Loucy (cell line): ENCODE results near the gene ITCH.

Experiments used
- H2AFZ ChIP-seq: fragments of 200-600 bp; sonication (generic); 2 replicates; pipeline ENCODE4 v1.6.0; 2016; ENCODE audit warnings: antibody characterized with exemption, mild to moderate bottlenecking, low read length, moderate library complexity
- H3F3A ChIP-seq: fragments of 200-600 bp; 2 replicates; pipeline ENCODE4 v1.6.0; 2016; ENCODE audit warnings: antibody characterized with exemption, low read depth, mild to moderate bottlenecking
- H3K27me3 ChIP-seq: fragments of 200-600 bp; sonication (generic); 2 replicates; pipeline ENCODE4 v1.6.1; 2014; ENCODE audit warnings: low read length, mild to moderate bottlenecking; ENCODE audit not compliant: insufficient read depth, poor library complexity, severe bottlenecking
- H3K36me3 ChIP-seq: fragments of 200-600 bp; sonication (generic); 2 replicates; pipeline ENCODE4 v1.6.1; 2016; ENCODE audit warnings: low read length; ENCODE audit not compliant: insufficient read depth
- H3K4me1 ChIP-seq: fragments of 200-600 bp; sonication (generic); 2 replicates; pipeline ENCODE4 v1.5.1; 2014; ENCODE audit warnings: low read length, mild to moderate bottlenecking; ENCODE audit not compliant: insufficient read depth, poor library complexity, severe bottlenecking
- H3K4me2 ChIP-seq: fragments of 200-600 bp; sonication (generic); 2 replicates; pipeline ENCODE4 v1.6.0; 2014; ENCODE audit warnings: antibody characterized with exemption, low read length, low read depth, mild to moderate bottlenecking; ENCODE audit not compliant: poor library complexity, severe bottlenecking
- H3K4me3 ChIP-seq: fragments of 200-600 bp; sonication (generic); 2 replicates; pipeline ENCODE4 v1.5.1; 2014; ENCODE audit warnings: low read length, mild to moderate bottlenecking, mixed read lengths; ENCODE audit not compliant: poor library complexity, severe bottlenecking
- H3K79me2 ChIP-seq: fragments of 200-600 bp; sonication (generic); 2 replicates; pipeline ENCODE4 v1.6.1; 2014; ENCODE audit warnings: low read length; ENCODE audit not compliant: insufficient read depth
- H3K9ac ChIP-seq: fragments of 200-600 bp; sonication (generic); 2 replicates; pipeline ENCODE4 v1.6.0; 2014; ENCODE audit warnings: mild to moderate bottlenecking, low read depth, low read length, moderate library complexity; ENCODE audit not compliant: poor library complexity, severe bottlenecking
- H3K9me2 ChIP-seq: fragments of 200-600 bp; sonication (generic); replicated peaks from 2 replicates; pipeline ENCODE4 v1.6.1; 2016; ENCODE audit warnings: low read depth, low read length, mixed read lengths
- H3K9me3 ChIP-seq: fragments of 200-600 bp; sonication (generic); 2 replicates; pipeline ENCODE4 v1.6.1; 2014; ENCODE audit warnings: mild to moderate bottlenecking, antibody characterized with exemption, low read length, low read depth; ENCODE audit not compliant: insufficient read depth
- H4K20me1 ChIP-seq: fragments of 200-600 bp; sonication (generic); 2 replicates; pipeline ENCODE4 v1.6.0; 2014; ENCODE audit warnings: antibody characterized with exemption, low read length, mild to moderate bottlenecking; ENCODE audit not compliant: insufficient read depth, poor library complexity, severe bottlenecking
- EZH2phosphoT487 ChIP-seq: fragments of 200-600 bp; IDR thresholded peaks from 2 replicates; pipeline ENCODE4 v1.6.1; 2018; ENCODE audit warnings: antibody characterized with exemption, mild to moderate bottlenecking, moderate library complexity, borderline replicate concordance
- TF ChIP-seq, protein P1 (sequence below): fragments of 200-600 bp; sonication (generic); conservative IDR thresholded peaks from 2 replicates; pipeline ENCODE4 v1.5.1; 2014; ENCODE audit warnings: mild to moderate bottlenecking, antibody characterized with exemption, low read length

The ITCH gene

DNA sequence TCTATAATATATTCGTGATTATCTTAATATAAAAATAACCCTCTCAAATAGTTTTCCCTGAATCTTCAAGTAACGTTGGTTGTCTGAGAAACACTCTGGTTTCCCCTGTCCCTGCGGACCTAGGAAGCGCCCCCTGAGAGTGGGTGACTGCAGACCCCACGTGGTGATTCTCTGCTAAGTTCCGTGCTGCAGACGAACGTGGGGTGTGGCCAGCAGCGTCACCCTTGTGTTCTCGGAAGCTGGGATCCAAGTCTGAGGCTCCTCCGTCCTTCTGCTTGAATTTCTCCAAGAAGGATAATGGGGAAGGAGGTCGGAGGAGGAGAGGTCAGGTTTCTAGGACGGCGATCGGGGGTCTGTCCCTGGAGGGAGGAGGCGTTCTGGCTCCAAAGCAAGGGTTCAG, 178.8 kb downstream of the ITCH start:
- no peaks in the 10 kb centered on the region for H3K9me2 ChIP-seq
- peaks cover 44% of the 10 kb centered on the region; the same call in 1 of the 2 replicates for H3K36me3 ChIP-seq
- no peaks in the 10 kb centered on the region for H3K27me3 ChIP-seq
- H3K4me2 ChIP-seq, result no peak overlapping the region
- H2AFZ ChIP-seq, result no peak overlapping the region
- no peaks in the 10 kb centered on the region for H4K20me1 ChIP-seq
- H3K9ac ChIP-seq, result no peak overlapping the region
- H3K79me2 ChIP-seq, result no peaks in the 10 kb centered on the region
- no peak overlapping the region for H3K4me3 ChIP-seq
- H3F3A ChIP-seq, result no peaks in the 10 kb centered on the region
- no peaks in the 10 kb centered on the region for H3K9me3 ChIP-seq
- TF ChIP-seq, protein P1, sequence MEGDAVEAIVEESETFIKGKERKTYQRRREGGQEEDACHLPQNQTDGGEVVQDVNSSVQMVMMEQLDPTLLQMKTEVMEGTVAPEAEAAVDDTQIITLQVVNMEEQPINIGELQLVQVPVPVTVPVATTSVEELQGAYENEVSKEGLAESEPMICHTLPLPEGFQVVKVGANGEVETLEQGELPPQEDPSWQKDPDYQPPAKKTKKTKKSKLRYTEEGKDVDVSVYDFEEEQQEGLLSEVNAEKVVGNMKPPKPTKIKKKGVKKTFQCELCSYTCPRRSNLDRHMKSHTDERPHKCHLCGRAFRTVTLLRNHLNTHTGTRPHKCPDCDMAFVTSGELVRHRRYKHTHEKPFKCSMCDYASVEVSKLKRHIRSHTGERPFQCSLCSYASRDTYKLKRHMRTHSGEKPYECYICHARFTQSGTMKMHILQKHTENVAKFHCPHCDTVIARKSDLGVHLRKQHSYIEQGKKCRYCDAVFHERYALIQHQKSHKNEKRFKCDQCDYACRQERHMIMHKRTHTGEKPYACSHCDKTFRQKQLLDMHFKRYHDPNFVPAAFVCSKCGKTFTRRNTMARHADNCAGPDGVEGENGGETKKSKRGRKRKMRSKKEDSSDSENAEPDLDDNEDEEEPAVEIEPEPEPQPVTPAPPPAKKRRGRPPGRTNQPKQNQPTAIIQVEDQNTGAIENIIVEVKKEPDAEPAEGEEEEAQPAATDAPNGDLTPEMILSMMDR, result no peak
- TF ChIP-seq EZH2phosphoT487, result no peak
- H3K4me1 ChIP-seq, result no peaks in the 10 kb centered on the region

DNA sequence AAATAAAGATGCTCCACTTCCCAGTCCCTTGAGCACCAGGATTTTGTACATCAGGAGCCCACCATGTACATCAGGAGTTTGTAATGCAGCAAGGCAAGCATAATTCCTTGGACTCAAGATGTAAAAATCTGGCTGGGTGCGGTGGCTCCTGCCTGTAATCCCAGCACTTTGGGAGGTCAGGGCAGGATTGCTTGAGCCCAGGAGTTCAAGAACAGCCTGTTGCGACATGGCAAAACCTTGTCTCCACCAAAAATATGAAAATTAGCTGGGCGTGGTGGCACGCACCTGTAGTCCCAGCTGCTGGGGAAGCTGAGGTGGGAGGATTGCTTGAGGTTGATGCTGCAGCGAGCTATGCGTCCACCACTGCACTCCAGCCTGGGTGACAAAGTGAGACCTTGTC, 179.4 kb downstream of the ITCH start:
- Histone ChIP-seq H3K36me3 (peaks cover 38% of the 10 kb centered on the region; the same call in 1 of the 2 replicates), H3K4me3 (no peak overlapping the region), H3K9me2 (no peaks in the 10 kb centered on the region), H2AFZ (no peak overlapping the region), H3K9me3 (no peaks in the 10 kb centered on the region), H3F3A (no peaks in the 10 kb centered on the region), H3K27me3 (no peaks in the 10 kb centered on the region), H3K79me2 (no peaks in the 10 kb centered on the region), H3K4me2 (no peak overlapping the region), H3K9ac (no peak overlapping the region), H4K20me1 (no peaks in the 10 kb centered on the region), H3K4me1 (no peaks in the 10 kb centered on the region)
- TF ChIP-seq, protein P1, result no peak
- TF ChIP-seq EZH2phosphoT487, result no peak

DNA sequence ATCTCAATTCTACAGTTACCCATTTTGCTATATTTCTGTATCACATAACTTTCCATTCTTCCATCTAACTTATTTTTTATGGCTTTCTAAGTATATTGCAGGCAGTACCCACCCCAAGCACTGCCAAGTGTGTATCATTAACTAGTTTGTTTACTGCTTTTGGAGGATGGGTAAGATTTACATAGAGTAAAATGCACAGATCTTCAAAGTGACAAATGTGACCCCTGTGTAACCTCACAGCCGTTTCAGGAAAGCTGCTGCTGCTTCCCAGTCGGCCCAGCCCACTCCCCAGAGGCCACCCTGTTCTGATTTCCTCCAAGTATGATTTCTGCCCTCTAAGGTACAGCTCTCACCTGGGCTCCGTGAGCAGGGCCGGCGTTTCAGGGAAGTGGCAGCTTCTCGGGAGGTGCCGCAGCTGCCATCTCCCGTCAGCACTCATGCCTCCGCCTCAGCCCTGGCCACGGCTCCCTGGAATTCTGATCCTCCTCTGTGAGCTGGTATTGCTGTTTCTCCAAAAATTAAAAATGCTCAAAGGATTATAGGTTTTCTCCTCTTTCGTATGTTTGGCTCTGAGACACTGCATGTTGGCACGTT, 180.5 kb downstream of the ITCH start:
- Histone ChIP-seq H2AFZ (no peak overlapping the region), H3K27me3 (no peaks in the 10 kb centered on the region), H4K20me1 (no peaks in the 10 kb centered on the region), H3K4me2 (no peak overlapping the region), H3K4me3 (no peak overlapping the region), H3K36me3 (peaks cover 36% of the 10 kb centered on the region; the same call in 1 of the 2 replicates), H3K79me2 (no peaks in the 10 kb centered on the region), H3K4me1 (no peaks in the 10 kb centered on the region), H3K9me3 (no peaks in the 10 kb centered on the region), H3F3A (no peaks in the 10 kb centered on the region), H3K9ac (no peak overlapping the region), H3K9me2 (no peaks in the 10 kb centered on the region)
- TF ChIP-seq, protein P1, result no peak
- TF ChIP-seq EZH2phosphoT487, result no peak
